Subcutaneous abdominal adipose tissue (tissue), 5 donors: ENCODE data around the gene NLGN1.

Experiments
- H3K27ac ChIP-seq: one replicate; pipeline ENCODE4 v1.7.0; 2013; ENCODE audit warnings: low read depth, mild to moderate bottlenecking, inconsistent platforms, low read length, moderate library complexity
- H3K27me3 ChIP-seq, 5 donors: one replicate each; pipeline ENCODE4 v1.7.0; 2013; ENCODE audit warnings: low read length in 5 of 5, inconsistent platforms in 1 of 5; ENCODE audit not compliant: control insufficient read depth in 5 of 5, insufficient read depth in 4 of 5
- H3K36me3 ChIP-seq, 5 donors: one replicate each; pipeline ENCODE4 v1.7.0; 2013; ENCODE audit warnings: low read length in 5 of 5; ENCODE audit not compliant: control insufficient read depth in 5 of 5, insufficient read depth in 5 of 5
- H3K4me1 ChIP-seq, 5 donors: one replicate each; pipeline ENCODE4 v1.7.0; 2013; ENCODE audit warnings: low read length in 5 of 5, mild to moderate bottlenecking in 3 of 5, moderate library complexity in 1 of 5; ENCODE audit not compliant: control insufficient read depth in 5 of 5, insufficient read depth in 5 of 5
- H3K4me3 ChIP-seq, 5 donors: one replicate each; pipeline ENCODE4 v1.7.0; 2013; ENCODE audit warnings: low read length in 5 of 5, low read depth in 1 of 5
- H3K9ac ChIP-seq, 5 donors: one replicate each; pipeline ENCODE4 v1.7.0; 2013; ENCODE audit warnings: low read length in 5 of 5, mild to moderate bottlenecking in 4 of 5, moderate library complexity in 3 of 5
- H3K9me3 ChIP-seq, 5 donors: one replicate each; pipeline ENCODE4 v1.7.0; 2013; ENCODE audit warnings: low read length in 5 of 5; ENCODE audit not compliant: control insufficient read depth in 5 of 5
- donor health status: healthy.
- donor health status: healthy.
- donor health status: healthy.
- donor health status: healthy.
- donor health status: healthy.

NLGN1 gene

GRCh38 chr3:173753593-173753992, 356.0 kb downstream of the NLGN1 start:
- Histone ChIP-seq H3K27ac (no peak overlapping the region), H3K9ac (no peak overlapping the region), H3K4me3 (no peak overlapping the region), H3K9me3 (no peaks in the 10 kb centered on the region), H3K27me3 (no peaks in the 10 kb centered on the region), H3K36me3 (no peaks in the 10 kb centered on the region), H3K4me1 (no peaks in the 10 kb centered on the region)

DNA sequence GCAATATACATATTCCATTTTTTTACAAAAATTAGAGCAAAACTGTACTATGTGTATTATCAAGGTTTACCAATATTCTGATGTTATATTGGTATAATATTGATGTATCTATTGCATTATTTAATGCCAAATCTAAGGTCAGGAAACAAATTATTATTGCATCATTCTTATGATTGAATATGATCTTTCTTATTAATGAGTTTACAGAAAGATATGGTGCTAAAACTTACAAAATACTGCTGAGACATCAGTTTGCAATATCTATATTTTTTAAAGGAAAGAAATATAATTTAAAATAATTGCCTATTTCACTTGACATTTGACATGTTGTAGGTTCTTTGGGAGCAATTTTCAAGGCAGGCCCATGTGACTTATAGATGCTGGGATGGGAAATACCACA, 357.6 kb downstream of the NLGN1 start:
- H3K4me3 ChIP-seq = no peak overlapping the region
- H3K27ac ChIP-seq = no peak overlapping the region
- H3K4me1 ChIP-seq = no peaks in the 10 kb centered on the region
- H3K36me3 ChIP-seq = no peaks in the 10 kb centered on the region
- H3K9ac ChIP-seq = no peak overlapping the region
- no peaks in the 10 kb centered on the region for H3K9me3 ChIP-seq
- no peaks in the 10 kb centered on the region for H3K27me3 ChIP-seq

DNA sequence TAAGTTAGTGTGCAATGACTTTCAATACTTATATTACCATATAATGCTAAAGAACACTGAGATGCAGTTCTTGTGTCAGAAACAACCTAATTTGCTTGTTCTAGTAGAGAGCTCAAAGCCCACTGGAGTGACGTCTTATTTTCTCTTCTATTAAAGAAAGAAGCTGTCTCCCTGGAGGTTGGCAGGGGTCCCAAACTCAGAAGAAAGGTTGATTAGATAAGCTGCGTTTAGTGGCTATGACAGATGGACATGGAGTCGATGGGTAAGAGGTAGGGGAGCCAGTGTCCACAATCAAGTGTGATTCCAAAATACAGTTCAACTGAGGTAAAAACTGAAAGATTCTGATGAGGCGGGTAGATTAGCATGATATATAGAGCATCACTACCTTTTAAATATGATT, 363.6 kb downstream of the NLGN1 start:
- H3K36me3 ChIP-seq = no peaks in the 10 kb centered on the region
- H3K4me1 ChIP-seq = no peaks in the 10 kb centered on the region
- no peak overlapping the region for H3K27ac ChIP-seq
- no peak overlapping the region for H3K9ac ChIP-seq
- no peaks in the 10 kb centered on the region for H3K9me3 ChIP-seq
- no peaks in the 10 kb centered on the region for H3K27me3 ChIP-seq
- H3K4me3 ChIP-seq = no peak overlapping the region

DNA sequence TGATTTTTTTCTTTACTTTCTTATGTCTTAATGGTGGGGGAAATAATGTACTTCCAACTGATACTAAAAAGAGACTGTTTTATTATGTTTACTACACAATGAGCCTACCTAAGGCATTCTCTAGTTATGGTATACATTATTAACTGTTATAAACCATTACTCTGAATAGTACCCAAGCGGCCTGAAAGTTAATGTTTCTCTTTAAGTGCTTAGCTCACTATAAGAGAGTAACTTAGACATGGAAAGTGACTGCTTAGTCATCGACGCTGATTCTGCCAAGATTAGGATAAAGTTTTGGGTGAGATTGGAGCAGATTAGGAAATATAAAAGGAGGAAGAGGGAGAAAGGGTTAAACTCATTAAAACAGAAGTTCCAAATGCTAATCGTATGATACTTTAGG, 365.0 kb downstream of the NLGN1 start:
- Histone ChIP-seq H3K4me1 (no peaks in the 10 kb centered on the region), H3K27ac (no peak overlapping the region), H3K4me3 (no peak overlapping the region), H3K9ac (no peak overlapping the region), H3K9me3 (no peaks in the 10 kb centered on the region), H3K27me3 (no peaks in the 10 kb centered on the region), H3K36me3 (no peaks in the 10 kb centered on the region)

DNA sequence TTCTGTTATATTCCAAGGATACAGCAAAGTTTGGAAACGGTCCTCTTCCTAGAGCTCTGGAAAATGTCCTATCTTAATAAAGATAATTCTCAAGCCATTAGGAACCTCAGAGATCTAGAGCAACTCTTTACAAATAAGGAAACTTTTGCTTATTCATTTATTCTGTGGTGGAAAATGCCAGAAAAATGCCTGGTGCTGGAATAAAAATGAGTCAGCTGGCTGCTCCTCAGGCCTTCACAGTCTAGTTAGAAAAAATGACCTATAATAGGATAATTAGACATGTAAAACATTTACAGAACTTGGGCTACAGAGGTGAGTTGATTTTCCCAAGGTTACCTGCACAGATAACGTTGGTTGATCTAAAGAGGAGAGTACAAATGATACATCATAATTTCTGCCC, 372.5 kb downstream of the NLGN1 start:
- H3K9ac ChIP-seq = no peak overlapping the region
- no peaks in the 10 kb centered on the region for H3K4me1 ChIP-seq
- no peaks in the 10 kb centered on the region for H3K27me3 ChIP-seq
- H3K36me3 ChIP-seq = no peaks in the 10 kb centered on the region
- H3K27ac ChIP-seq = no peak overlapping the region
- H3K4me3 ChIP-seq = no peak overlapping the region
- H3K9me3 ChIP-seq = no peaks in the 10 kb centered on the region

DNA sequence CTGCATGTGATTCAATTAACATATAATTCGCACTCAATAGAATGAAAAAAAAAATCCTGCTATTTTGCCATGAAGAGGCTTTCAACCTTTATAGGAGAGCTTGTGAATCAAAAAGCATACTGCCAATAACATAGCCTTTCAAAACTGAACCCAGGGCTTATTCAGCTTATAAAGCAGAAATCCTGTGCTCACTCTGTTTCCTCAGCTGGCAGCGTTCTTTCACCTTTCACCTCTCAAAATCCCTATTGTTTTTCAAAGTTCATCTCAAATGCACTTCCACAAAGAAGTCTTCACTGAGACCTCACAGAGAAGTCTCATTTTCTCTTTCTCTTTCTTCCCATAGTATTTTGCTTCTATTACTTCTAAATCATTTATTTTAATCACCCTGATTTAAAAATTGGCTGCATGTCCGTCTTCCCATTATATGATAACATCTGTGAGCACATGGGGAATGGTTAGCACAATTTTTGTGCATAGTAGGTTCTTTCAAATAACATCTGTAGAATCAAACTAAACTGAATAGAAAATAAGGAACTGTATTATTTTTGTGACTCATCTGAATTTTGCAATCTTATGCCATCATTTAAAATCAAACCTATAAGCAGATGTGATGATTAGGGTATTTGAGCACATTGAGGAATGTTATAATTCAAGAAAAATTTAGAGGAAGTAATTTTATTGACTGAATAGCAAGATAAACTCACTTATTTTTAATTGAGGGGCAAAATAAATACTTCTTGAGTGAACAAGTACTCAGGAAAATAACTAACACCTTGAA, 373.4 kb downstream of the NLGN1 start:
- Histone ChIP-seq H3K36me3 (no peaks in the 10 kb centered on the region), H3K27me3 (no peaks in the 10 kb centered on the region), H3K4me3 (no peak overlapping the region), H3K9ac (no peak overlapping the region), H3K9me3 (no peaks in the 10 kb centered on the region), H3K27ac (no peak overlapping the region), H3K4me1 (no peaks in the 10 kb centered on the region)

- no peak overlapping the region for H3K4me3 ChIP-seq
- no peaks in the 10 kb centered on the region for H3K9me3 ChIP-seq
- no peaks in the 10 kb centered on the region for H3K36me3 ChIP-seq
- no peak overlapping the region for H3K9ac ChIP-seq
- no peak overlapping the region for H3K27ac ChIP-seq
- no peaks in the 10 kb centered on the region for H3K27me3 ChIP-seq
- no peaks in the 10 kb centered on the region for H3K4me1 ChIP-seq
Measured at GRCh38 chr3:173773800-173774199, 376.3 kb downstream of the NLGN1 start.

GRCh38 chr3:173774294-173774693, 376.8 kb downstream of the NLGN1 start:
- H3K27me3 ChIP-seq = no peaks in the 10 kb centered on the region
- no peak overlapping the region for H3K4me3 ChIP-seq

DNA sequence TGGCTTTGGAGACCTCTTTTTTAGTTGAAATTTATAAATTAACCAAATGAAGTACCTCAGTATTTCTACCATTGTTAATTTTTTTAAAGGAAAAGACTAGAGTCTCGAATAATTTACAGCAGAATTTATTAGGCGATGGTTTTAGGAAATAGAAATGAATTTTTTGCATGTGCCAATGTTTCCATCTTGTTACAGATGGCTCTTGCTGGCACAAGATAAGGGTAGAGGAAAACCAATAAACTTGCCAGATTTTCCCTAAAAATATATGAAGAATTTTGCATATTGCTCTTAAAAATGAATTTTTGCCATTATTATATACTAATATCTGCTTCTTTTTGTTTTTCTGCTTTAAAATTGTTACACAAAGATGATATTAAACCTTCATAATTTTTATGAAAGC, 380.7 kb downstream of the NLGN1 start:
- H3K9me3 ChIP-seq = no peaks in the 10 kb centered on the region
- no peak overlapping the region for H3K9ac ChIP-seq
- no peak overlapping the region for H3K27ac ChIP-seq
- H3K4me1 ChIP-seq = no peaks in the 10 kb centered on the region
- H3K4me3 ChIP-seq = no peak overlapping the region
- no peaks in the 10 kb centered on the region for H3K36me3 ChIP-seq
- no peaks in the 10 kb centered on the region for H3K27me3 ChIP-seq

More at GRCh38 chr3:173774294-173774693, 376.8 kb downstream of the NLGN1 start:
- H3K9me3 ChIP-seq = no peaks in the 10 kb centered on the region
- no peaks in the 10 kb centered on the region for H3K4me1 ChIP-seq
- H3K27ac ChIP-seq = no peak overlapping the region
- no peaks in the 10 kb centered on the region for H3K36me3 ChIP-seq
- H3K9ac ChIP-seq = no peak overlapping the region

GRCh38 chr3:173780067-173780466, 382.5 kb downstream of the NLGN1 start:
- H3K4me3 ChIP-seq = no peak overlapping the region
- no peaks in the 10 kb centered on the region for H3K4me1 ChIP-seq
- no peak overlapping the region for H3K9ac ChIP-seq
- H3K27ac ChIP-seq = no peak overlapping the region
- no peaks in the 10 kb centered on the region for H3K36me3 ChIP-seq
- H3K9me3 ChIP-seq = no peaks in the 10 kb centered on the region
- no peaks in the 10 kb centered on the region for H3K27me3 ChIP-seq
